CD1c-positive myeloid dendritic cell (primary cell): ENCODE measurements around the gene BIRC5.

ENCODE experiments used
- DNase-seq: peaks from one replicate; pipeline ENCODE4 v3.0.0-alpha.2; 2016; ENCODE audit errors: extremely low spot score

BIRC5 gene

DNA sequence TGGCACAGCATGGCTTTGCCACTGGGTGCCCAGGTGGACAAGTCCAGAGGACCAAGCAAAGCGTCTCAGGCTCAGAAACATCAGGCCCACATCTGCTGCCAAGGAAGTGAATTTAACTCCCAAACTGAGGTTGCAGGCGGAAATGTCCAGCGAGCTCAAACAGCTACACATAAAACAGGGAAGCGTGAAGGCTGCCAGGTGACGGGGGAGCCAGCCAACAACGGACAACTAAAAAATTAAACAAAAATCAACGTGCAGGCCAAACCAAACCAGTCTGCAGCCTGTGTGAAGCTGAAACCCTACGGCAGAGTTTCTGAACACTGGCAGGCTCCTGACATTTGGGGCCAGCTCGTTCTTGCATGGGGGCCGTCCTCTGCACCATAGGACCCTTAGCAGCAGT lies 29.7 kb upstream of the BIRC5 start:
- DNase-seq = no peak

DNA sequence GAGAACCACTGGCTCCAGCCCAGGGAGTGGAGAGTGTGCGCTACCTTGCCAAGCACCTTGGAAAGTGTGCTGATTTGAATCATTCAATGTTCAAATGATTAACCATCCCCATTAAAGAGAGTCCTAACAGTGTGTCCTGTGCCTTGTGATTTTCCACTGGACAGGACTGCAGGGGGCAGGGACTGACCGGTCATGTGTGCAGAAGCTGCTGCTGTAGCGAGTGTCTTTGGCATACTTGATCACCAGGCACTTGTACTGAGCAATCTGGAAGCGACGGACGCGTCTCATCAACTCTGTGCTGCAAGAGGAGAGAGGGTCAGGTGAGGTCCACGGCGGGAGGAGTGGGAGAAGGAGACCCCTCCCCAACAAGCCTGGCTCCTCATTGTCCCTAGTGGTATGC lies 29.2 kb upstream of the BIRC5 start:
- DNase-seq = no peak

DNA sequence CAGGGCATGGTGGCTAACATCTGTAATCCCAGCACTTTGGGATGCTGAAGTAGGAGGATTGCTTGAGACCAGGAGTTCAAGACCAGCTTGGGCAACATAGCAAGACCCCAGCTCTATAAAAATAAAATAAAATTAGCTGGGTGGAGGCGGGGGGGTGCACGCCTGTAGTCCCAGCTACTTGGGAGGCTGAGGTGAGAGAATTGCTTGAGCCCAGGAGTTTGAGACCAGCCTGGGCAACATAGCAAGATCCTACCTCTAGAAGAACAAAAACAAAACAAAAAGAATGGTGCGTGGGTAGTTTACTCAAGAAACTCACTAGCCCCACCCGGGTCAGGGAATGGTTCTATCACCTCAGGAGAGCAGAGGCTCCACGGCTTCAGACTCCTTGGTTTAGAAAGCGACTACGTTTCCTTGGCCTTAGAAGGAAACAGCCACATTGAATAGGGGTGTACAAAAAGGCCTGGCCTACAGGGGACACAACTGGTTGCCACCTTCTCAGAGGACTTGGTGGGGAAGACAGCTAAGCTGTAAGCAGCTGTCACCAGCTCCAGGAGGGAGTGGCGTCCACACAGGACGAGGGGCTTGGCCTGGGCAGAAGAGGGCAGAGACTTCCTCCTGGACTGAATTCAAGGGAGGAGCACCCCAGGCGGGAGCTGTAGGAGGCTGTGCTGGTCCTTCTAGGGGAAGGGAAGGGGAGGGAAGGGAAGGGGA lies 27.9 kb upstream of the BIRC5 start:
- DNase-seq = peak; percentile 76

DNA sequence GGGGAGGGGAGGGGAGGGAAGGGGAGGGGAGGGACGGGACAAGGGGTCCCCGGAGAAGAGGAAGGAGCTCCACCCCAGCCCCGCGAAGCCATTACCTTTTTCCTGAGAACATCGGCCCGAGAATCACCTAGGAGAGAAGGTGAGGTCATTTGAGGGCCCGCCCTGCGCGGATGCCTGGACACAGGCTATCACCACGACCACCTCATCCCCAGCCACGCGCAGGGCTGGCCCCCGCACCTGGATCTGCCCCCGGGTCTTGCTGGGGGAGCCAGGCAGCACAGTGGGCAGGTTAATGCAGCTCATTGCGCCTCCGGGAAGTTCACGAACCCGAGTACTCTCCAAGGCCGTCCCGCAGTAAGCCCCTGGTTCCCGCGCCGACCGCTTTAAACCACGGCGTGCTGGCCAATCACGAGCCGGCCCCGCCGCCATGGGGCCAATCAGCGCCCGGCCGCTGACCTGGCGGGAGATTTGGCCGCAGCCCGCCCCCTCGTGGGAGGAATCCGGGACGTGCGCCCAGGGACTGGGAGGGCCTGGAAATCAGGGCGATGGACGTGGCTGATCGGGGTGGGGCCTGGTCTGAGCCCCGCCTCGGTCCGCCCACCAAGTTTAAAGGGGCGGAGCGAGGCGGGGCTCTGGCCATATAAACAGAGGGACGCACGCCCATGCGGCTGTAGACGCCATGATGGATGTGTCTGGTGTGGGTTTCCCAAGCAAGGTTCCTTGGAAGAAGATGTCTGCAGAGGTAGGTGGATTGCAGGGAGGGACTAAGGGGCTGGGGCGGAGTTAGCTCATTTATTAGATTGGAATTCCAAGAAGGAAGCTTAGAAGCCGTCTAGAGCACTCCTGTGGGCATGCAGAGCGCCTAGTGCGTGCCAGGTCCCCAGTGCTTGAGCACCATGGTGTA lies 27.1 kb upstream of the BIRC5 start, which contains the start of the genes AFMID and TK1:
AFMID (plus strand) TSS at position 671 of the 904 bp plus-strand sequence; CDS start at position 680, 9 bp downstream.
TK1 (minus strand) TSS at position 361 of the 904 bp plus-strand sequence; CDS start at position 303, 58 bp downstream.
- peak; percentile 97 for DNase-seq

DNA sequence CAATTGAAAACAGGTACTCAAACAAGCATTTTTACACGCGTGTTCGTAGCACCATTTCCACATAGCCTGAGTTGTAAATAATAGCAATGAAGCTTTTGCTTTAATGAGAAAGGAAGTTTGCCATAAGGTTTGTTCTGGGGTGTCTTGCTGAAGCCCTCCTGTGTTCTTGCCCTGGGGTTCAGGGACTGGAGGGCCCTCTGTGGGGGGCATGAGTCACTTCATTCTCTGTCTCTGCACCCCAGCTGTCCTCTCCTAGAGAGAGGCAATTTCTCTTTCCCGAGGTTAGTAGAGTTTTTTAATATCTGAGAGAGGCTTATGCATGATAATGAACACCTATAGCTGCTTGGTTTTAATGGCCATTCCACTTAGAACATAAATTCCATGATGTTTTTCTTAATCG lies 17.3 kb upstream of the BIRC5 start:
- no peak for DNase-seq

DNA sequence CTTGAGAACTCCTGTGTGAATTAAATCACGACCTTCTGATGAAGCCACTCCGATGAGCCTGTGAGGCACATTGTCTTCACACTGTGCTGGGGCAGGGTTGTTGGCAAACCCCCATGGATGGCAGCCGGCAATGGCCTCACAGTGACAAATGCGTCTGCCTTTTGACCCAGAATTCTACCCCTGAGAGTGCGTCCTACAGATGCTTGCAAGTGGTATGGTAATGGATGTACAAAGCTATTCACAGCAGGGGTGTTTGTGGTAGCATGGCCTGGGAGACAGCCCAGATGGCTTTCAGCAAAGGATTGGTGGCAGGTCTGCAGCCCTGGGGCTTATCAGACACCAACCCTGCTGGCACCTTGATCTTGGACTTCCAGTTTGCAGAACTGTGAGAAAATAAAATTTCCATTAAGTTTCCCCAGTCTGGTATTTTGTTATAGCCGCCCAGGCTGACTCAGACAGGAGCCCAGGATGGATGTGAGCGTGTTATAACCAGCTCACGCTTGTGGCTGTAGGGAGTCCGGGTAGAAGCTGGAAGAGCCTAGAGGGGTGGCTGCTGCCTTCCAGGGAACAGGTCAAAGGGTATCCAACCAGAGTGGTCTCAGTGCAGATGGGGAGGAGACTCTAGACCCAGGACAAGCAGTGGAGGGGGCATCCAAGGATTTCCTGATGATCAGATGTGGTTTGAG lies 16.8 kb upstream of the BIRC5 start:
- DNase-seq = no peak

DNA sequence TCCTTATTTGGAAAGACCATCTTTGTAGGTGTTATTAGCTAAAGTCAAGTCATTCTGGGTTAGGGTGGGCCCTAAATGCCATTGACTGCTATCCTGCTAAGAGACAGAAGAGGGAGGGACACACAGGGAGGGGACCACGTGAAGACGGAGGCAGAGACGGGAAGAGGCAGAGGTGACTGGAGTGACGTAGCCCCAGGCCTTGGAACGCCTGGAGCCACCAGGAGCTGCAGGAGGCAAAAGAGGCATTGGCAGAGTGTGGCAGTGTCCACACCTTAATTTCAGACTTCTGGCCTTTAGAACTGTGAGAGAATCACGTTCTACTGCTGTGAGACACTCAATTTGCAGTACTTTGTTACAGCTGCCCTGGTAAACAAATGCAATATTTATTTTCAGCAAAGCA lies 13.6 kb upstream of the BIRC5 start:
- DNase-seq = no peak

DNA sequence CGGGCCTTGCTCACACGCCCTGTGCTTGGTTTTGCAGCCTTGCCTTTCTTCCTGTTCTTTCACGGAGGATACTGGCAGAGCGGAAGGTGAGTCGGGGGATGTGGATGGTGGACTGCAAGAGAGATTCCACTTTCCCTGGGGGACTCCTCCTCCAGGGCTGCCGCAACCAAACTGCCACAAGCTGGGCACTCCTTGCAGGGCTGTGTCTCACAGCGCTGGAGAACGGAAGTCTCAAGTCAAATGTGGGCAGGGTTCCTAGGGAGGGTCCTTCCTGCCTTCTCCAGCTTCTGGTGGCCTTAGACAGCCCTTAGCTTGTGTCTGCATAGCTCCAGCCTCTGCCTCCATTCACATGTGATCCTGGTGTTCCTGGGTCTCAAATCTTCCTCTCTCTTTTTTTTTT lies 11.4 kb upstream of the BIRC5 start:
- no peak for DNase-seq

DNA sequence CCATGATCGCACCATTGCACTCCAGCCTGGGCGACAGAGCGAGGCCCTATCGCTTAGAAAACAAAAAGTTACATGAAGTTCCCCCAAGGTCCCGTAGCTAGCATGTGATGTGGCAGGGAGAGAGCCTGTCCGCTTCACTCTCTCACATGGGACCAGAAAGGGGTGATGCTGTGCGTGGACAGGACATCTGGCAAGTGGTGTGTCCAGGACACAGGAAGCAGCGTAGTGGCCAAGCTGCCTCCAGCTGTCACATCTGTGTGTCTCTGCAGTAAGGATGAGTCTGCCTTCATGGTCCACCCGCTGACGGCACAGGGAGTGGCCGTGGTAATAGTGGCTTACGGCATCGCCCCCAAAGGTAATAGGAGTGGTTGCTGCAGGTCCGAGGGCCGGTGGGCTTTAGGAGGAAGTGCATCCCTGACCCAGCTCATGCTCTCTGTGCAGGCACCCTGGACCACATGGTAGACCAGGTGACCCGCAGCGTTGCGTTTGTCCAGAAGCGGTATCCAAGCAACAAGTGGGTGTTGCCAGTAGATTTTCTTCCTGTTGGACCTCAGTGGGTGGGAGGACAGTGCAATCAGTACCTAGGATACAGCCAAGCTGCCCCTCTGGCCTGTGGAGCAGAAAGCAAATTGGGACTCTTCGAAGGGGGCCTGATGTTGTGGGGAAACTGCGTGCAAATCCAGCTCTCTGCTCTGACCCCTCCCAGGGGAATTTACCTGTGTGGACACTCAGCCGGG lies 9.5 kb upstream of the BIRC5 start:
- DNase-seq = no peak

DNA sequence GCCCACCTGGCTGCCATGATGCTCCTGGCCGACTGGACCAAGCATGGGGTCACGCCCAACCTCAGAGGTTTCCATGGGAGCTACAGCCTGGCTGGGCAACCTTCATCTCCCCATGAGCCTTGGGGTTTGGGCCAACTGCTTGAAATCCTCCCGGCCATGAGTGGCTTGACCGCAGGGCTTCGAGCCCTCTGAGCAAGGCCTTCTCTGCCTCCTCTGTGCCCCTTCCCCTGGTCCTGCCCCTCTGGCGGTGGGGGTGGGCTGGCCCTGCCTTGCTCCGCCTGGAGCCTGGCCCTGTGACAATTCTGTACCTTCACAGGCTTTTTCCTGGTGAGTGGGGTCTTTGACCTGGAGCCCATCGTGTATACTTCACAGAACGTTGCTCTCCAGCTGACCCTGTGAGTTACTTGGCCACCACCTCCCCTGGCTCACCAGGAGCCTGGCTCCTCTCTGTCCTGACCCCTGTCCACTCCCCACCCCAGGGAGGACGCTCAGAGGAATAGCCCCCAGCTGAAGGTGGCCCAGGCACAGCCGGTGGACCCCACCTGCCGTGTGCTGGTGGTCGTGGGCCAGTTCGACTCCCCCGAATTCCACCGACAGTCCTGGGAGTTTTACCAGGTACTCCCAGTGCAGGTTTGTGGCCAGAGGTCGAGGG lies 8.8 kb upstream of the BIRC5 start:
- no peak for DNase-seq

DNA sequence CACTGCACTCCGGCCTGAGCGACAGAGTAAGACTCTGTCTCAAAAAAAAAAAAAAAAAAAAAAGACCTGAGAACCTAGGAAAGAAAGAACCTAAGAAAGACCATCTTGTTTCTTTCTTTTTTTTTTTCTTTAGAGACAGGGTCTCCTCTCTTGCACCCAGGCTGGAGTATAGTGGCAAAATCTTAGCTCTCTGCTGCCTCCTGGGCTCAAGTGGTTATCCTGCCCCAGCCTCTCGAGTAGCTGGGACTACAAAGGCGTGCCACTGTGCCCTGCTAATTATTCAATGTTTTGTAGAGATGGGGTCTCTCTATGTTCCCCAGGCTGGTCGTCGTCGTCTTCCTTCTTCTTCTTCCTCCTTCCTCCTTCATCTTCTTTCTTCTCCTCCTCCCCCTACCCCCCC lies 7.8 kb upstream of the BIRC5 start:
- no peak for DNase-seq

DNA sequence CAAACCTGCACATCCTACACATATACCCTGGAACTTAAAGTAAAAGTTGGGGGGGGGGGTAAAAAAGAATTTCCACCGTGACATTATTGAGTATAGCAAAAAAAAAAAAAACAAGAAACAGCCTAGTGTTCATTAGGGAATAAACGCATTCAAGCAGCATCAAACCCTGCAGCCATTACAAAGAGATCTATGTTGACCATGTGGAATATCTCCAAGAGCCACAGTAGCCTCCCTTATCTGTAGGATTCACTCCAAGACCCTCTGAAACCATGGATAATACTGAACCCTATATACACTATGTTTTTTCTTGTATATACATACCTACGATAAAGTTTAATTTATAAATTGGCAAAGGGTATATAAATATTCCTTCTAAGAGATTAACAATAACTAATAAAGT lies 5.6 kb upstream of the BIRC5 start:
- DNase-seq = no peak

DNA sequence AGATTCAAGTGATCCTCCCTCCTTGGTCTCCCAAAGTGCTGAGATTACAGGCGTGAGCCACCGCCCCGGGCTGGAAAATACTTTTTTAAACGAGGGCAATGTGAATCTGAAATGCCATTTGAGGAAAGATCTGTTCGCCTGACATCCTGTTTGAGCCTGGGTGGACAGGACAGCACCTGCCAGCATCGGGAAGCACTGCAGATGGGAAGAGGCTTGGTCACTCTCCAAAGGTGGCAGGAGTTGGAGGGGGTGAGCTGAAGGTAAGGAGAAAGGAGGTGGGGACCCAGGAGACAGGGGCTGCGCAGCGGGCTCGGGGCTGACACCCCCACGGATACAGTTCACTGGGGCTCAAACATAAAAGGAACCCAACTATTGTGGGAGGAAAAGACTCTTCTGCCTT lies 3.9 kb upstream of the BIRC5 start:
- no peak for DNase-seq

DNA sequence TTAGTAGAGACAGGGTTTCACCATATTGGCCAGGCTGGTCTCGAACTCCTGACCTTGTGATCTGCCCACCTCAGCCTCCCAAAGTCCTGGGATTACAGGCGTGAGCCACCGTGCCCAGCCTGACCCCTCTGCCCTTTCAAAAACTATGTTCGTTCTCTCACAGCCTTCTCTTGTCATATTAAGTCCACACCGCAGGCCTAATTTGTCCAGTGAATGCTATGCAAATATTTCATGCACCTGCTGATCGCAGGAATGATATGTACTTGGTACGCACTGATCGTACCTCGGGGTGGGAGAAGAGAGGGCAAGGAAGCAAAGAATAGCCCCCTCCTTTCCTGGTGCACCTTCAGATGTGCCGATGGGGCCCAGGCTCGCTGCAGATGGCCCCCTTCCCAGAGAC lies 3.0 kb upstream of the BIRC5 start:
- no peak for DNase-seq

DNA sequence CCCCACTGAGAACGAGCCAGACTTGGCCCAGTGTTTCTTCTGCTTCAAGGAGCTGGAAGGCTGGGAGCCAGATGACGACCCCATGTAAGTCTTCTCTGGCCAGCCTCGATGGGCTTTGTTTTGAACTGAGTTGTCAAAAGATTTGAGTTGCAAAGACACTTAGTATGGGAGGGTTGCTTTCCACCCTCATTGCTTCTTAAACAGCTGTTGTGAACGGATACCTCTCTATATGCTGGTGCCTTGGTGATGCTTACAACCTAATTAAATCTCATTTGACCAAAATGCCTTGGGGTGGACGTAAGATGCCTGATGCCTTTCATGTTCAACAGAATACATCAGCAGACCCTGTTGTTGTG lies 631 bp downstream of the BIRC5 start:
- DNase-seq = no peak

DNA sequence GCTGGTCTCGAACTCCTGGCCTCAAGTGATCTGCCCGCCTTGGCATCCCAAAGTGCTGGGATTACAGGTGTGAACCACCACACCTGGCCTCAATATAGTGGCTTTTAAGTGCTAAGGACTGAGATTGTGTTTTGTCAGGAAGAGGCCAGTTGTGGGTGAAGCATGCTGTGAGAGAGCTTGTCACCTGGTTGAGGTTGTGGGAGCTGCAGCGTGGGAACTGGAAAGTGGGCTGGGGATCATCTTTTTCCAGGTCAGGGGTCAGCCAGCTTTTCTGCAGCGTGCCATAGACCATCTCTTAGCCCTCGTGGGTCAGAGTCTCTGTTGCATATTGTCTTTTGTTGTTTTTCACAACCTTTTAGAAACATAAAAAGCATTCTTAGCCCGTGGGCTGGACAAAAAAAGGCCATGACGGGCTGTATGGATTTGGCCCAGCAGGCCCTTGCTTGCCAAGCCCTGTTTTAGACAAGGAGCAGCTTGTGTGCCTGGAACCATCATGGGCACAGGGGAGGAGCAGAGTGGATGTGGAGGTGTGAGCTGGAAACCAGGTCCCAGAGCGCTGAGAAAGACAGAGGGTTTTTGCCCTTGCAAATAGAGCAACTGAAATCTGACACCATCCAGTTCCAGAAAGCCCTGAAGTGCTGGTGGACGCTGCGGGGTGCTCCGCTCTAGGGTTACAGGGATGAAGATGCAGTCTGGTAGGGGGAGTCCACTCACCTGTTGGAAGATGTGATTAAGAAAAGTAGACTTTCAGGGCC lies 5.5 kb downstream of the BIRC5 start:
- DNase-seq = no peak

DNA sequence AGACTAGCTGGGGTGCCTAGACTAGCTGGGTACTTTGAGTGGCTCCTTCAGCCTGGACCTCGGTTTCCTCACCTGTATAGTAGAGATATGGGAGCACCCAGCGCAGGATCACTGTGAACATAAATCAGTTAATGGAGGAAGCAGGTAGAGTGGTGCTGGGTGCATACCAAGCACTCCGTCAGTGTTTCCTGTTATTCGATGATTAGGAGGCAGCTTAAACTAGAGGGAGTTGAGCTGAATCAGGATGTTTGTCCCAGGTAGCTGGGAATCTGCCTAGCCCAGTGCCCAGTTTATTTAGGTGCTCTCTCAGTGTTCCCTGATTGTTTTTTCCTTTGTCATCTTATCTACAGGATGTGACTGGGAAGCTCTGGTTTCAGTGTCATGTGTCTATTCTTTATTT lies 9.0 kb downstream of the BIRC5 start:
- no peak for DNase-seq

DNA sequence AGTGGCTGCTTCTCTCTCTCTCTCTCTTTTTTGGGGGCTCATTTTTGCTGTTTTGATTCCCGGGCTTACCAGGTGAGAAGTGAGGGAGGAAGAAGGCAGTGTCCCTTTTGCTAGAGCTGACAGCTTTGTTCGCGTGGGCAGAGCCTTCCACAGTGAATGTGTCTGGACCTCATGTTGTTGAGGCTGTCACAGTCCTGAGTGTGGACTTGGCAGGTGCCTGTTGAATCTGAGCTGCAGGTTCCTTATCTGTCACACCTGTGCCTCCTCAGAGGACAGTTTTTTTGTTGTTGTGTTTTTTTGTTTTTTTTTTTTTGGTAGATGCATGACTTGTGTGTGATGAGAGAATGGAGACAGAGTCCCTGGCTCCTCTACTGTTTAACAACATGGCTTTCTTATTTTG lies 9.7 kb downstream of the BIRC5 start:
- DNase-seq = no peak

DNA sequence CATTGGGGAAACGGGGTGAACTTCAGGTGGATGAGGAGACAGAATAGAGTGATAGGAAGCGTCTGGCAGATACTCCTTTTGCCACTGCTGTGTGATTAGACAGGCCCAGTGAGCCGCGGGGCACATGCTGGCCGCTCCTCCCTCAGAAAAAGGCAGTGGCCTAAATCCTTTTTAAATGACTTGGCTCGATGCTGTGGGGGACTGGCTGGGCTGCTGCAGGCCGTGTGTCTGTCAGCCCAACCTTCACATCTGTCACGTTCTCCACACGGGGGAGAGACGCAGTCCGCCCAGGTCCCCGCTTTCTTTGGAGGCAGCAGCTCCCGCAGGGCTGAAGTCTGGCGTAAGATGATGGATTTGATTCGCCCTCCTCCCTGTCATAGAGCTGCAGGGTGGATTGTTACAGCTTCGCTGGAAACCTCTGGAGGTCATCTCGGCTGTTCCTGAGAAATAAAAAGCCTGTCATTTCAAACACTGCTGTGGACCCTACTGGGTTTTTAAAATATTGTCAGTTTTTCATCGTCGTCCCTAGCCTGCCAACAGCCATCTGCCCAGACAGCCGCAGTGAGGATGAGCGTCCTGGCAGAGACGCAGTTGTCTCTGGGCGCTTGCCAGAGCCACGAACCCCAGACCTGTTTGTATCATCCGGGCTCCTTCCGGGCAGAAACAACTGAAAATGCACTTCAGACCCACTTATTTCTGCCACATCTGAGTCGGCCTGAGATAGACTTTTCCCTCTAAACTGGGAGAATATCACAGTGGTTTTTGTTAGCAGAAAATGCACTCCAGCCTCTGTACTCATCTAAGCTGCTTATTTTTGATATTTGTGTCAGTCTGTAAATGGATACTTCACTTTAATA lies 10.4 kb downstream of the BIRC5 start:
- DNase-seq = no peak
